DOHH2 (cell line): Measurements from ENCODE around the gene HEPHL1.

ENCODE experiments used
- H3F3A ChIP-seq: fragments of 200-600 bp; sonication (generic), shearing (Covaris generic); 2 replicates; pipeline ENCODE4 v1.6.0; 2016; ENCODE audit warnings: antibody characterized with exemption, mild to moderate bottlenecking; ENCODE audit not compliant: control insufficient read depth, insufficient read depth
- H3K27ac ChIP-seq: fragments of 200-600 bp; sonication (generic); 2 replicates; pipeline ENCODE4 v1.5.1; 2014; ENCODE audit warnings: low read depth, mild to moderate bottlenecking, low read length, moderate library complexity
- H3K27me3 ChIP-seq: fragments of 200-600 bp; sonication (generic); 2 replicates; pipeline ENCODE4 v1.6.1; 2014; ENCODE audit warnings: mild to moderate bottlenecking, low read length, mixed read lengths; ENCODE audit not compliant: control insufficient read depth
- H3K36me3 ChIP-seq: fragments of 200-600 bp; sonication (generic); 2 replicates; pipeline ENCODE4 v1.6.1; 2014; ENCODE audit warnings: mild to moderate bottlenecking, low read length, moderate library complexity, mixed read lengths; ENCODE audit not compliant: control insufficient read depth
- H3K4me1 ChIP-seq: fragments of 200-600 bp; sonication (generic); 2 replicates; pipeline ENCODE4 v1.6.1; 2014; ENCODE audit warnings: mild to moderate bottlenecking, low read length, mixed read lengths; ENCODE audit not compliant: control insufficient read depth
- H3K4me2 ChIP-seq: fragments of 200-600 bp; sonication (generic); 2 replicates; pipeline ENCODE4 v1.6.0; 2014; ENCODE audit warnings: mild to moderate bottlenecking, low read length, moderate library complexity
- H3K4me3 ChIP-seq: fragments of 200-600 bp; sonication (generic); 2 replicates; pipeline ENCODE4 v1.5.1; 2014; ENCODE audit warnings: mild to moderate bottlenecking, low read length, mixed read lengths
- H3K79me2 ChIP-seq: fragments of 200-600 bp; sonication (generic); 2 replicates; pipeline ENCODE4 v1.6.1; 2014; ENCODE audit warnings: mild to moderate bottlenecking, low read length, mixed read lengths; ENCODE audit not compliant: control insufficient read depth
- H3K9me2 ChIP-seq: fragments of 200-600 bp; sonication (generic); replicated peaks from 2 replicates; pipeline ENCODE4 v1.6.1; 2014; ENCODE audit warnings: mild to moderate bottlenecking, low read length, mixed read lengths; ENCODE audit not compliant: control insufficient read depth
- H3K9me3 ChIP-seq: fragments of 200-600 bp; sonication (generic); 2 replicates; pipeline ENCODE4 v1.6.1; 2014; ENCODE audit warnings: antibody characterized with exemption, low read length, mixed read lengths; ENCODE audit not compliant: control insufficient read depth, insufficient read depth
- H4K20me1 ChIP-seq: fragments of 200-600 bp; sonication (generic); 2 replicates; pipeline ENCODE4 v1.6.0; 2014; ENCODE audit warnings: low read depth, mild to moderate bottlenecking, antibody characterized with exemption, low read length, moderate library complexity; ENCODE audit not compliant: control insufficient read depth, insufficient read depth
- CTCF ChIP-seq: fragments of 200-600 bp; sonication (generic); IDR thresholded peaks from one replicate; pipeline ENCODE4 v1.5.1; 2014; ENCODE audit warnings: antibody characterized with exemption, mild to moderate bottlenecking, low read depth, low read length; ENCODE audit not compliant: poor library complexity, severe bottlenecking
- EZH2phosphoT487 ChIP-seq: fragments of 200-600 bp; sonication (generic); IDR thresholded peaks from 2 replicates; pipeline ENCODE4 v1.6.1; 2017; ENCODE audit warnings: borderline replicate concordance, mild to moderate bottlenecking, antibody characterized with exemption, low read length, moderate library complexity, mixed read lengths

Gene HEPHL1

GRCh38 chr11:94147433-94147845, 126.3 kb downstream of the HEPHL1 start:
- Histone ChIP-seq H4K20me1 (peaks cover 5% of the 10 kb centered on the region; the same call in 1 of the 2 replicates), H3K9me2 (no peaks in the 10 kb centered on the region), H3K27me3 (no peaks in the 10 kb centered on the region), H3K79me2 (peaks cover 56% of the 10 kb centered on the region), H3K4me1 (peaks cover 13% of the 10 kb centered on the region), H3K4me3 (no peak overlapping the region), H3K4me2 (no peak overlapping the region), H3K9me3 (no peaks in the 10 kb centered on the region), H3K36me3 (no peaks in the 10 kb centered on the region), H3F3A (no peaks in the 10 kb centered on the region), H3K27ac (no peak overlapping the region)
- no peak for TF ChIP-seq EZH2phosphoT487
- no peak for TF ChIP-seq CTCF

GRCh38 chr11:94148189-94148588, 127.0 kb downstream of the HEPHL1 start:
- H3K9me3 ChIP-seq = no peaks in the 10 kb centered on the region
- H3K4me3 ChIP-seq = no peak overlapping the region
- H3K36me3 ChIP-seq = no peaks in the 10 kb centered on the region
- no peak overlapping the region for H3K4me2 ChIP-seq
- peaks cover 51% of the 10 kb centered on the region for H3K79me2 ChIP-seq
- peaks cover 5% of the 10 kb centered on the region; the same call in 1 of the 2 replicates for H4K20me1 ChIP-seq
- peaks cover 13% of the 10 kb centered on the region for H3K4me1 ChIP-seq
- no peaks in the 10 kb centered on the region for H3F3A ChIP-seq
- H3K27me3 ChIP-seq = no peaks in the 10 kb centered on the region
- no peaks in the 10 kb centered on the region for H3K9me2 ChIP-seq
- TF ChIP-seq CTCF (no peak), EZH2phosphoT487 (no peak)
- H3K27ac ChIP-seq = no peak overlapping the region

GRCh38 chr11:94149431-94150017, 128.4 kb downstream of the HEPHL1 start:
- H4K20me1 ChIP-seq = peaks cover 10% of the 10 kb centered on the region; the same call in 1 of the 2 replicates
- no peaks in the 10 kb centered on the region for H3K36me3 ChIP-seq
- peaks cover 13% of the 10 kb centered on the region for H3K4me1 ChIP-seq
- no peaks in the 10 kb centered on the region for H3K9me2 ChIP-seq
- peaks cover 50% of the 10 kb centered on the region for H3K79me2 ChIP-seq
- no peaks in the 10 kb centered on the region for H3K27me3 ChIP-seq
- H3K9me3 ChIP-seq = no peaks in the 10 kb centered on the region
- H3F3A ChIP-seq = no peaks in the 10 kb centered on the region
- H3K27ac ChIP-seq = no peak overlapping the region
- TF ChIP-seq CTCF (no peak), EZH2phosphoT487 (no peak)
- no peak overlapping the region for H3K4me2 ChIP-seq
- H3K4me3 ChIP-seq = no peak overlapping the region
